Activated T-helper 17 cell treated with anti-CD3 and anti-CD28 coated beads, Interleukin-2, amount 50 U/mL, for 72 hours (primary cell): ENCODE measurements around the gene FILIP1. TPM values are rescaled to one million over a fixed set of nuclear protein-coding genes. Genes with fewer than 3 reads are reported as not detected.
A peak's percentile ranks its signal among the peaks of the same experiment; 100 is the strongest.

ENCODE experiments used
- ATAC-seq: fragments of 150-1000 bp; cut with Tn5 transposase; replicated peaks from 2 replicates; pipeline ENCODE4 v1.10.0; 2021; ENCODE audit warnings: mild to moderate bottlenecking, moderate library complexity
- H3K27ac Mint-ChIP-seq: one replicate; pipeline ENCODE4 v1.8.0; 2022; ENCODE audit warnings: mixed read lengths
- H3K27me3 Mint-ChIP-seq: one replicate; pipeline ENCODE4 v1.8.0; 2022; ENCODE audit warnings: mixed read lengths
- H3K36me3 Mint-ChIP-seq: one replicate; pipeline ENCODE4 v1.8.0; 2022; ENCODE audit warnings: low read depth, mild to moderate bottlenecking, mixed read lengths
- H3K4me1 Mint-ChIP-seq: one replicate; pipeline ENCODE4 v1.8.0; 2022; ENCODE audit warnings: mixed read lengths
- H3K4me3 Mint-ChIP-seq: one replicate; pipeline ENCODE4 v1.8.0; 2022; ENCODE audit warnings: mild to moderate bottlenecking, mixed read lengths
- H3K9me3 Mint-ChIP-seq: one replicate; pipeline ENCODE4 v1.8.0; 2022; ENCODE audit warnings: mixed read lengths
- total RNA-seq, 2 donors: library from RNA; stranded (reverse); gene quantifications; one replicate each; pipeline ENCODE4 v1.2.3, GENCODE V29; 2022

Gene FILIP1
- total RNA-seq, 2 donors from 2014 or later = not detected

DNA sequence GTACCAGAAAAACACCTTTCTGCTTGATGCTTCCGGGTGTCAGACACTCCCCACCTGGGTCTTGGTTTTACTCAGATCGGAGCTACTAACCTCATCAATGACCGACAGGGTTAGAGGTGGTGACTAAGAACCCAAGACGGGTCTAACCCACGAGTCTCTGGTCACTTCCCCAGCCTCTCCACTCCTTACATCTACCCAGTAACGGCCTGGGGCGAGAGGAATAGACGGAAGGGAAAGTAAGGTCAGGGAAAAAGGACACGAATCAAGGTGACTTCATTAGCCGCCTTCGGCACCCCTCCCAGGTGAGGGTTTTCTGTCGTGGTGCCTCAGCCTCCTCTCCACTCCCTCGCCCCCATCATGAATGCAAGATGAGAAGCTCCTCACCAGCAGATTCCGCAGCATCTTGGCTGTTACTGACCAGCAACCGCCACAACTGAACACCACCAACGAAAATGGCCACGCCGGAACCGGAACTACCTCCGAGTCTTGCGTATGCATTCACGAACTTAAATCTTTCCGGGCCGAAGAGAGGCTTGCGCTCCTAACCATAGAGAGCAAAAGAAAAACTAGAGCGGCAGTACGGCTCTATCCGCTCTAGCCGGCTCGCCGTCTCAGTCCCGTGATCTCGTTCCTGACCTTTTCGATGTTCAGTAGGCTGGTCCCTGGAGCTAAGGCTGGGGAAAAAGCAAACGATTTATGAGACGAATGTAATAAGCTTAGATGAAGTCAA lies 250.1 kb downstream of the FILIP1 start, which contains the start of gene COX7A2:
Gene COX7A2, minus strand, starts transcription at position 469 of the 730 bp plus-strand sequence. Its CDS starts 67 bp downstream, at position 402.
- Mint-ChIP-seq H3K4me3 (peak within 1 kb of the TSS; percentile 85), H3K4me1 (peaks cover 9% of the 10 kb centered on the region), H3K9me3 (peaks cover 3% of the 10 kb centered on the region), H3K36me3 (peaks cover 43% of the 10 kb centered on the region), H3K27ac (peak within 1 kb of the TSS; percentile 93), H3K27me3 (peaks cover 14% of the 10 kb centered on the region)
- peak; percentile 93 for ATAC-seq

Other genes starting within 250 kb of the FILIP1 start
- 100 to 1,000 TPM; 260 to 372 TPM for gene COX7A2, start 250.0 kb downstream of the FILIP1 start, total RNA-seq
- 100 to 1,000 TPM in 1 of 2 donors, 10 to 100 TPM in 1; 81.7 to 115 TPM for gene TMEM30A, start 209.0 kb downstream of the FILIP1 start, total RNA-seq
- gene SENP6, start 108.1 kb upstream of the FILIP1 start, total RNA-seq = 10 to 100 TPM; 60.0 to 68.3 TPM